ENCODE measurements around the gene DCST2. TPM values are rescaled to one million over a fixed set of nuclear protein-coding genes. Genes with fewer than 3 reads are reported as not detected.

The DCST2 gene
- total and polyA plus RNA-seq, 2 of the 8 experiments (the other 6 are each of a cell fraction or from before 2014, with no cell fraction given): 0.43 to 2.1 TPM

DNA sequence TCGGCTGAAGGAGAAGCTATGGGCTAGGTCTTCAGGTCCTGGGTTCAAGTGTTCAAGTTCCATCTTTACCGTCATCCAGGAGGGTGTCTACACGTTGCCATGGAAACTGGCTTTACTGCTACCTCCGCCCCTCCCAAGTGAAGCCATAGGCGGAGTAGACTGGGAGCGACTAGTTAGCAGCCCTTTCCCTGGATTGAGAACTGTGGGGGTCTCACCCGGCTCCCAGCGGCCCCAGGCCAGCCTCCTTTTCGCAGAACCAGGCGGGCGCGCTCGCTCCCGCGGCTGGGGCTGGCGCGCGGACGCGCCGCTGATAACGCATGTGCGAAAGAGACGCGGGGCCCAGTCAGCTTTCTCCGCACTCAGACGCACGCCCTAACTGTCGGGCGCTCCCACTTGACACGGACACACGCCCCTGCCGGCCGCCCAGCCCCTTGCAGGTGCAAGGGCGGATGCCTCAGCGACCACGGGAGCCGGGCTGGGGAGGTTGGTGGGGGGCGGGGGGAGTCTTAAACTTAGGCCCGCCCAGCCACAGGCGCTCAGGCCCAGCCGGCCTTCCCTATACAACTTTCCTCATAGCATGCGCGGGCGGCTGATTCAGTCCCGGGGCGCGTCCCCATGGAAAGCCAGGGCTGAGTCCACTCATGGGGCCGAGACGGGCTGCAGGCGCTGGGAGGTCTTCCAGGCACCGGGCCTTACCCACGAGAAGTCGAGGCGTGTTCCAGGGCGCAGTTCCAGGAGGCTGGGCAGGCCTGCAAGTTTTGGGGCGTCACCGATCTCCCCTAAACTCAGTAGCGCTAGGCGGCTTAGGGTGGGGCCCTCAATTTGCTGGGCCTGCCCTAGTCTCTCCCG lies 37.4 kb upstream of the DCST2 start (continued):
- no peak; a peak in 1 of 3 replicates for TF ChIP-seq POLR2A (IDR thresholded peaks at IDR 0.05; ENCODE audit: control extremely low read depth in 1 of 2, low read depth in 2 of 2, low read length in 2 of 2)
- TF ChIP-seq SP1 (IDR thresholded peaks at IDR 0.05; ENCODE audit: low read depth, low read length): no peak
- TF ChIP-seq RNF2 (IDR thresholded peaks at IDR 0.05; ENCODE audit: borderline replicate concordance, low read depth, low read length, missing control alignments, poor library complexity, severe bottlenecking): no peak
- no peak for TF ChIP-seq JUN (IDR thresholded peaks at IDR 0.05; ENCODE audit: low read depth, low read length)
- no peak for TF ChIP-seq SIX5 (IDR thresholded peaks at IDR 0.05; ENCODE audit: low read depth, low read length)
- TF ChIP-seq, protein P1, sequence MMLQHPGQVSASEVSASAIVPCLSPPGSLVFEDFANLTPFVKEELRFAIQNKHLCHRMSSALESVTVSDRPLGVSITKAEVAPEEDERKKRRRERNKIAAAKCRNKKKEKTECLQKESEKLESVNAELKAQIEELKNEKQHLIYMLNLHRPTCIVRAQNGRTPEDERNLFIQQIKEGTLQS (IDR thresholded peaks at IDR 0.05; ENCODE audit: insufficient read depth, low read depth, low read length): 0 out of 2 replicates have a peak, but pooled peaks have one; percentile 6
- TF ChIP-seq BACH1 (IDR thresholded peaks at IDR 0.05; ENCODE audit: low read length): peak; percentile 54
- TF ChIP-seq, protein P2, sequence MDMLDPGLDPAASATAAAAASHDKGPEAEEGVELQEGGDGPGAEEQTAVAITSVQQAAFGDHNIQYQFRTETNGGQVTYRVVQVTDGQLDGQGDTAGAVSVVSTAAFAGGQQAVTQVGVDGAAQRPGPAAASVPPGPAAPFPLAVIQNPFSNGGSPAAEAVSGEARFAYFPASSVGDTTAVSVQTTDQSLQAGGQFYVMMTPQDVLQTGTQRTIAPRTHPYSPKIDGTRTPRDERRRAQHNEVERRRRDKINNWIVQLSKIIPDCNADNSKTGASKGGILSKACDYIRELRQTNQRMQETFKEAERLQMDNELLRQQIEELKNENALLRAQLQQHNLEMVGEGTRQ (IDR thresholded peaks at IDR 0.05; ENCODE audit: low read length): no peak
- no peak for TF ChIP-seq YY1 (IDR thresholded peaks at IDR 0.05; ENCODE audit: low read depth, low read length)
- TF ChIP-seq, protein P3, sequence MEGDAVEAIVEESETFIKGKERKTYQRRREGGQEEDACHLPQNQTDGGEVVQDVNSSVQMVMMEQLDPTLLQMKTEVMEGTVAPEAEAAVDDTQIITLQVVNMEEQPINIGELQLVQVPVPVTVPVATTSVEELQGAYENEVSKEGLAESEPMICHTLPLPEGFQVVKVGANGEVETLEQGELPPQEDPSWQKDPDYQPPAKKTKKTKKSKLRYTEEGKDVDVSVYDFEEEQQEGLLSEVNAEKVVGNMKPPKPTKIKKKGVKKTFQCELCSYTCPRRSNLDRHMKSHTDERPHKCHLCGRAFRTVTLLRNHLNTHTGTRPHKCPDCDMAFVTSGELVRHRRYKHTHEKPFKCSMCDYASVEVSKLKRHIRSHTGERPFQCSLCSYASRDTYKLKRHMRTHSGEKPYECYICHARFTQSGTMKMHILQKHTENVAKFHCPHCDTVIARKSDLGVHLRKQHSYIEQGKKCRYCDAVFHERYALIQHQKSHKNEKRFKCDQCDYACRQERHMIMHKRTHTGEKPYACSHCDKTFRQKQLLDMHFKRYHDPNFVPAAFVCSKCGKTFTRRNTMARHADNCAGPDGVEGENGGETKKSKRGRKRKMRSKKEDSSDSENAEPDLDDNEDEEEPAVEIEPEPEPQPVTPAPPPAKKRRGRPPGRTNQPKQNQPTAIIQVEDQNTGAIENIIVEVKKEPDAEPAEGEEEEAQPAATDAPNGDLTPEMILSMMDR (IDR thresholded peaks at IDR 0.05; ENCODE audit: control extremely low read depth in 1 of 3, insufficient read depth in 1 of 3, low read depth in 1 of 3, low read length in 3 of 3): peak in 2 of 3 experiments; percentile 54 to 67; a peak in 3 of 4 replicates
- peak; percentile 78 for TF ChIP-seq CREB1 (IDR thresholded peaks at IDR 0.05)
- no peak for TF ChIP-seq EZH2 (IDR thresholded peaks at IDR 0.05; ENCODE audit: low read depth, low read length, severe bottlenecking)
- no peak for TF ChIP-seq ASH2L (IDR thresholded peaks at IDR 0.05; ENCODE audit: low read length)
- TF ChIP-seq BRCA1 (IDR thresholded peaks at IDR 0.05; ENCODE audit: low read depth, low read length): no peak
- TF ChIP-seq MAFK (IDR thresholded peaks at IDR 0.05; ENCODE audit: low read depth, low read length): no peak
- TF ChIP-seq RXRA (IDR thresholded peaks at IDR 0.05; ENCODE audit: insufficient read depth, low read depth, low read length): no peak
- TF ChIP-seq FOSL1 (IDR thresholded peaks at IDR 0.05; ENCODE audit: insufficient read depth, low read depth, low read length): no peak
- TF ChIP-seq NRF1 (IDR thresholded peaks at IDR 0.05; ENCODE audit: low read depth, low read length): no peak
- TF ChIP-seq KDM5A (IDR thresholded peaks at IDR 0.05; ENCODE audit: low read length): no peak
- no peak for TF ChIP-seq CEBPB (IDR thresholded peaks at IDR 0.05; ENCODE audit: low read depth, low read length)
- no peak for TF ChIP-seq CBX5 (IDR thresholded peaks at IDR 0.05; ENCODE audit: low read depth, low read length)

Measured in H1 (cell line).